ENCODE data around the gene RAB40AL. TPM values are rescaled to one million over a fixed set of nuclear protein-coding genes. Genes with fewer than 3 reads are reported as not detected.

Gene RAB40AL
- total and polyA plus RNA-seq, 2 of the 4 experiments (the other 2 are of a cell fraction): 0.34 to 0.36 TPM

DNA sequence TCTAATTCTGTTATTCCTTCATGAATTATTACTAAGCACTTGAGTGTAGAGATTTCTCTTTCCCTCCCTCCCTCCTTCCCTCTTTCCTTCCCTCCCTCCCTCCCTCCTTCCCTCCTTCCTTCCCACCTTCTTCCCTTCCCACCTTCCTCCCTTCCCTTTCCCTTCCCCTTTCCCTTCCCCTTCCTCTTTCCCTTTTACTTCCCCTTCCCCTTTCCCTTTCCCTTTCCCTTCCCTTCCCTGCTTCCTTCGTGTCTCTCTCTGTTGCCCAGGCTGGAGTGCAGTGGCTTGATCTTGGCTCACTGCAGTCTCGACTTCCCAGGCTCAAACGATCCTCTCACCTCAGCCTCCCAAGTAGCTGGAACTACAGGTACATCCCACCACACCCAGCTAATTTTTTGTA lies 49.4 kb upstream of the RAB40AL start:
- Histone ChIP-seq H3K27ac (ENCODE audit: insufficient read depth, low read length) (no peak overlapping the region), H3K18ac (ENCODE audit: low read depth, low read length) (no peak overlapping the region), H3K23ac (ENCODE audit: low read depth, low read length) (no peak overlapping the region), H3K4me2 (ENCODE audit: low read depth, low read length) (no peak overlapping the region), H4K8ac (ENCODE audit: low read depth in 2 of 2, low read length in 2 of 2) (no peak overlapping the region), H3K14ac (replicated peaks; ENCODE audit: low read depth, low read length) (no peak overlapping the region), H4K91ac (ENCODE audit: insufficient read depth, low read depth, low read length) (no peak overlapping the region), H3K9me3 (ENCODE audit: control insufficient read depth, insufficient read depth, low read length) (no peaks in the 10 kb centered on the region), H2BK120ac (ENCODE audit: low read depth, low read length) (no peak overlapping the region), H2AK9ac (replicated peaks; ENCODE audit: low read depth, low read length, poor library complexity) (no peak overlapping the region), H2BK5ac (ENCODE audit: low read depth, low read length, poor library complexity, severe bottlenecking) (no peak overlapping the region), H3K79me1 (ENCODE audit: low read depth in 1 of 2, low read length in 2 of 2) (no peaks in the 10 kb centered on the region), H3K56ac (ENCODE audit: extremely low read depth, insufficient read depth, low read length) (no peak overlapping the region), H3K36me3 (ENCODE audit: control insufficient read depth, insufficient read depth, low read length) (no peaks in the 10 kb centered on the region; the same call in 1 of the 2 replicates), H3K4me1 (ENCODE audit: control insufficient read depth, insufficient read depth, low read length) (no peaks in the 10 kb centered on the region), H3K27me3 (ENCODE audit: control insufficient read depth, insufficient read depth, low read length) (no peaks in the 10 kb centered on the region; the same call in none of the 2 replicates), H4K20me1 (ENCODE audit: insufficient read depth, low read length) (no peaks in the 10 kb centered on the region), H3K4me3 (ENCODE audit: insufficient read depth, low read depth, low read length) (no peak overlapping the region), H2AFZ (replicated peaks; ENCODE audit: low read length, poor library complexity) (no peak overlapping the region), H4K5ac (ENCODE audit: low read depth, low read length) (no peak overlapping the region), H2BK20ac (ENCODE audit: low read depth, low read length) (no peak overlapping the region), H2AK5ac (ENCODE audit: low read depth, low read length) (no peak overlapping the region), H2BK15ac (ENCODE audit: low read depth, low read length) (no peak overlapping the region), H3K9ac (ENCODE audit: low read depth, low read length) (no peak overlapping the region), H3K4ac (ENCODE audit: low read depth, low read length) (no peak overlapping the region), H3K9me1 (ENCODE audit: insufficient read depth, low read length) (no peaks in the 10 kb centered on the region)
- dilution Hi-C loops (cut with HindIII; ENCODE audit: low sequenced_read_pairs, unreplicated experiment): no loop called here
- intact Hi-C loops (cut with micrococcal nuclease): no loop called here
- TF ChIP-seq RFX5 (IDR thresholded peaks at IDR 0.05; ENCODE audit: low read depth, low read length) (no peak), NFE2L2 (IDR thresholded peaks at IDR 0.05; ENCODE audit: low read depth, low read length) (no peak), SMC3 (IDR thresholded peaks at IDR 0.05; ENCODE audit: low read depth, low read length) (no peak), MAZ (IDR thresholded peaks at IDR 0.05; ENCODE audit: borderline replicate concordance, low read depth, low read length) (no peak), POLR2A (IDR thresholded peaks at IDR 0.05; ENCODE audit: low read depth, low read length) (no peak), USF2 (IDR thresholded peaks at IDR 0.05; ENCODE audit: low read depth, low read length) (no peak), CHD1 (IDR thresholded peaks at IDR 0.05; ENCODE audit: low read depth, low read length) (no peak), MAFK (IDR thresholded peaks at IDR 0.05; ENCODE audit: low read depth, low read length) (no peak), RAD21 (IDR thresholded peaks at IDR 0.05; ENCODE audit: low read length) (no peak), FOS (IDR thresholded peaks at IDR 0.05; ENCODE audit: low read depth, low read length) (no peak), CEBPB (IDR thresholded peaks at IDR 0.05; ENCODE audit: low read depth, low read length) (no peak)
- WGBS, 2 experiments (ENCODE audit: extremely low coverage in 2 of 2, insufficient read length in 1 of 2): no CpG with 5 or more reads among the region's 3 CpGs
- ATAC-seq (ENCODE audit: low read depth) (no peak), DNase-seq (no peak)
- ChIA-PET CTCF (no interaction called here), POLR2A (ENCODE audit: unreplicated experiment) (no interaction called here)
- in situ Hi-C loops (cut with MboI; ENCODE audit: low sequenced_read_pairs): no loop called here
- BruUV-seq (replicated peaks): no TSS peak

Data from IMR-90 (cell line).